GM23338 (cell line): ENCODE measurements around the gene SV2A. TPM values are rescaled to one million over a fixed set of nuclear protein-coding genes. Genes with fewer than 3 reads are reported as not detected.

Experiments
- CREB1 ChIP-seq: fragments of 250-450 bp; sonication (Bioruptor Pico); IDR thresholded peaks from 2 replicates; pipeline ENCODE4 v1.5.0; 2020; ENCODE audit warnings: low read depth, mild to moderate bottlenecking, moderate library complexity
- EZH2 ChIP-seq: fragments of 200-600 bp; sonication (generic); IDR thresholded peaks from one replicate; pipeline ENCODE4 v1.8.0; 2017; ENCODE audit warnings: antibody characterized with exemption, mild to moderate bottlenecking, low read depth; ENCODE audit not compliant: unreplicated experiment
- EZH2phosphoT487 ChIP-seq: fragments of 200-600 bp; sonication (generic); IDR thresholded peaks from one replicate; pipeline ENCODE4 v1.8.1; 2018; ENCODE audit warnings: antibody characterized with exemption; ENCODE audit not compliant: unreplicated experiment
- JUNB ChIP-seq: IDR thresholded peaks from one replicate; pipeline ENCODE4 v1.6.1; 2016; ENCODE audit warnings: antibody characterized with exemption; ENCODE audit not compliant: unreplicated experiment
- NANOG ChIP-seq: IDR thresholded peaks from 2 replicates; pipeline ENCODE4 v1.6.1; 2016; ENCODE audit warnings: antibody characterized with exemption, borderline replicate concordance
- STAT1 ChIP-seq: IDR thresholded peaks from one replicate; pipeline ENCODE4 v1.6.1; 2016; ENCODE audit warnings: antibody characterized with exemption; ENCODE audit not compliant: unreplicated experiment
- ZNF331 ChIP-seq: fragments of 250-450 bp; sonication (Bioruptor Pico); IDR thresholded peaks from 2 replicates; pipeline ENCODE4 v1.5.0; 2020; ENCODE audit warnings: low read depth, mild to moderate bottlenecking, moderate library complexity
- polyA plus RNA-seq: library from polyadenylated mRNA; unstranded; fragments of >200 nt; fragmentation: Nextera tagmentation; extraction: Ambion mirVana; gene quantifications from 2 replicates; pipeline ENCODE4 v1.2.1, GENCODE V29; 2016
- total RNA-seq: library from RNA; depleted of rRNA; stranded (reverse); fragments of >200 nt; shearing (Covaris generic); gene quantifications from 2 replicates; pipeline ENCODE4 v1.2.3, GENCODE V29; 2014
- TF ChIP-seq, protein P1 (sequence below): fragments of 250-450 bp; sonication (Bioruptor Pico); IDR thresholded peaks from 2 replicates; pipeline ENCODE4 v1.5.0; 2020; ENCODE audit warnings: mild to moderate bottlenecking, moderate library complexity
- TF ChIP-seq, protein P2 (sequence below), 2 experiments: fragments of 200-600 bp in 1 of 2; sonication (generic) in 1 of 2; conservative IDR thresholded peaks; 2 replicates each; pipeline versions ENCODE4 v1.5.1 to v1.6.1; 2016 to 2017; ENCODE audit warnings: antibody characterized with exemption in 2 of 2, low read depth in 2 of 2, mild to moderate bottlenecking in 2 of 2, moderate library complexity in 1 of 2
- TF ChIP-seq, protein P3 (sequence below): IDR thresholded peaks from one replicate; pipeline ENCODE4 v1.6.1; 2018; ENCODE audit warnings: antibody characterized with exemption; ENCODE audit not compliant: unreplicated experiment

Gene SV2A
- total and polyA plus RNA-seq, 2 experiments from 2014 or later: 17.8 to 41.7 TPM

DNA sequence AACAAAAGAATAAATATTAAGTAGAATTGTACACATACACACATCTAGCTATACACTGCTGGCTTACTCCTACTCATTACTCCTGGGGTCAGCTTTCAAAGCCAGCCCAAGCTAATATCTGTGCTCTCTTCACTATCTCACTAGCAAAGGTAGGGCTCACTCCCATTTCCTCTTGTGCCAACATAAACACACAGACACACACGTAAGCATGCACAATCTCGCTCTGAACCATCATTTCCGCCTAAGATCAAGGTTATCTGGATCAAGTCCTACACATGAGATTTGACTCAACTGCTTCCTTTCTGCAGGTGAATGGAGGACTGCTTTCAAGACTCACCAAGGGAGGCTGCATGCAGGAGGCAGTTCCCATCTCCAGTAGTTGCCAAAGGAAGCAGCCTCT, 47.8 kb upstream of the SV2A start (continued):
- TF ChIP-seq, protein P1, sequence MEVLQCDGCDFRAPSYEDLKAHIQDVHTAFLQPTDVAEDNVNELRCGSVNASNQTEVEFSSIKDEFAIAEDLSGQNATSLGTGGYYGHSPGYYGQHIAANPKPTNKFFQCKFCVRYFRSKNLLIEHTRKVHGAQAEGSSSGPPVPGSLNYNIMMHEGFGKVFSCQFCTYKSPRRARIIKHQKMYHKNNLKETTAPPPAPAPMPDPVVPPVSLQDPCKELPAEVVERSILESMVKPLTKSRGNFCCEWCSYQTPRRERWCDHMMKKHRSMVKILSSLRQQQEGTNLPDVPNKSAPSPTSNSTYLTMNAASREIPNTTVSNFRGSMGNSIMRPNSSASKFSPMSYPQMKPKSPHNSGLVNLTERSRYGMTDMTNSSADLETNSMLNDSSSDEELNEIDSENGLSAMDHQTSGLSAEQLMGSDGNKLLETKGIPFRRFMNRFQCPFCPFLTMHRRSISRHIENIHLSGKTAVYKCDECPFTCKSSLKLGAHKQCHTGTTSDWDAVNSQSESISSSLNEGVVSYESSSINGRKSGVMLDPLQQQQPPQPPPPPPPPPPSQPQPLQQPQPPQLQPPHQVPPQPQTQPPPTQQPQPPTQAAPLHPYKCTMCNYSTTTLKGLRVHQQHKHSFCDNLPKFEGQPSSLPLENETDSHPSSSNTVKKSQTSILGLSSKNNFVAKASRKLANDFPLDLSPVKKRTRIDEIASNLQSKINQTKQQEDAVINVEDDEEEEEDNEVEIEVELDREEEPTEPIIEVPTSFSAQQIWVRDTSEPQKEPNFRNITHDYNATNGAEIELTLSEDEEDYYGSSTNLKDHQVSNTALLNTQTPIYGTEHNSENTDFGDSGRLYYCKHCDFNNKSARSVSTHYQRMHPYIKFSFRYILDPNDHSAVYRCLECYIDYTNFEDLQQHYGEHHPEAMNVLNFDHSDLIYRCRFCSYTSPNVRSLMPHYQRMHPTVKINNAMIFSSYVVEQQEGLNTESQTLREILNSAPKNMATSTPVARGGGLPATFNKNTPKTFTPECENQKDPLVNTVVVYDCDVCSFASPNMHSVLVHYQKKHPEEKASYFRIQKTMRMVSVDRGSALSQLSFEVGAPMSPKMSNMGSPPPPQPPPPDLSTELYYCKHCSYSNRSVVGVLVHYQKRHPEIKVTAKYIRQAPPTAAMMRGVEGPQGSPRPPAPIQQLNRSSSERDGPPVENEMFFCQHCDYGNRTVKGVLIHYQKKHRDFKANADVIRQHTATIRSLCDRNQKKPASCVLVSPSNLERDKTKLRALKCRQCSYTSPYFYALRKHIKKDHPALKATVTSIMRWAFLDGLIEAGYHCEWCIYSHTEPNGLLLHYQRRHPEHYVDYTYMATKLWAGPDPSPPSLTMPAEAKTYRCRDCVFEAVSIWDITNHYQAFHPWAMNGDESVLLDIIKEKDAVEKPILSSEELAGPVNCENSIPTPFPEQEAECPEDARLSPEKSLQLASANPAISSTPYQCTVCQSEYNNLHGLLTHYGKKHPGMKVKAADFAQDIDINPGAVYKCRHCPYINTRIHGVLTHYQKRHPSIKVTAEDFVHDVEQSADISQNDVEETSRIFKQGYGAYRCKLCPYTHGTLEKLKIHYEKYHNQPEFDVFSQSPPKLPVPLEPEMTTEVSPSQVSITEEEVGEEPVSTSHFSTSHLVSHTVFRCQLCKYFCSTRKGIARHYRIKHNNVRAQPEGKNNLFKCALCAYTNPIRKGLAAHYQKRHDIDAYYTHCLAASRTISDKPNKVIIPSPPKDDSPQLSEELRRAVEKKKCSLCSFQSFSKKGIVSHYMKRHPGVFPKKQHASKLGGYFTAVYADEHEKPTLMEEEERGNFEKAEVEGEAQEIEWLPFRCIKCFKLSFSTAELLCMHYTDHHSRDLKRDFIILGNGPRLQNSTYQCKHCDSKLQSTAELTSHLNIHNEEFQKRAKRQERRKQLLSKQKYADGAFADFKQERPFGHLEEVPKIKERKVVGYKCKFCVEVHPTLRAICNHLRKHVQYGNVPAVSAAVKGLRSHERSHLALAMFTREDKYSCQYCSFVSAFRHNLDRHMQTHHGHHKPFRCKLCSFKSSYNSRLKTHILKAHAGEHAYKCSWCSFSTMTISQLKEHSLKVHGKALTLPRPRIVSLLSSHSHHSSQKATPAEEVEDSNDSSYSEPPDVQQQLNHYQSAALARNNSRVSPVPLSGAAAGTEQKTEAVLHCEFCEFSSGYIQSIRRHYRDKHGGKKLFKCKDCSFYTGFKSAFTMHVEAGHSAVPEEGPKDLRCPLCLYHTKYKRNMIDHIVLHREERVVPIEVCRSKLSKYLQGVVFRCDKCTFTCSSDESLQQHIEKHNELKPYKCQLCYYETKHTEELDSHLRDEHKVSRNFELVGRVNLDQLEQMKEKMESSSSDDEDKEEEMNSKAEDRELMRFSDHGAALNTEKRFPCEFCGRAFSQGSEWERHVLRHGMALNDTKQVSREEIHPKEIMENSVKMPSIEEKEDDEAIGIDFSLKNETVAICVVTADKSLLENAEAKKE: no peak
- TF ChIP-seq NANOG (no peak), EZH2phosphoT487 (no peak), EZH2 (no peak), CREB1 (CRISPR knock-in tag) (no peak), ZNF331 (CRISPR knock-in tag) (no peak), STAT1 (no peak), JUNB (no peak)
- TF ChIP-seq, protein P2, sequence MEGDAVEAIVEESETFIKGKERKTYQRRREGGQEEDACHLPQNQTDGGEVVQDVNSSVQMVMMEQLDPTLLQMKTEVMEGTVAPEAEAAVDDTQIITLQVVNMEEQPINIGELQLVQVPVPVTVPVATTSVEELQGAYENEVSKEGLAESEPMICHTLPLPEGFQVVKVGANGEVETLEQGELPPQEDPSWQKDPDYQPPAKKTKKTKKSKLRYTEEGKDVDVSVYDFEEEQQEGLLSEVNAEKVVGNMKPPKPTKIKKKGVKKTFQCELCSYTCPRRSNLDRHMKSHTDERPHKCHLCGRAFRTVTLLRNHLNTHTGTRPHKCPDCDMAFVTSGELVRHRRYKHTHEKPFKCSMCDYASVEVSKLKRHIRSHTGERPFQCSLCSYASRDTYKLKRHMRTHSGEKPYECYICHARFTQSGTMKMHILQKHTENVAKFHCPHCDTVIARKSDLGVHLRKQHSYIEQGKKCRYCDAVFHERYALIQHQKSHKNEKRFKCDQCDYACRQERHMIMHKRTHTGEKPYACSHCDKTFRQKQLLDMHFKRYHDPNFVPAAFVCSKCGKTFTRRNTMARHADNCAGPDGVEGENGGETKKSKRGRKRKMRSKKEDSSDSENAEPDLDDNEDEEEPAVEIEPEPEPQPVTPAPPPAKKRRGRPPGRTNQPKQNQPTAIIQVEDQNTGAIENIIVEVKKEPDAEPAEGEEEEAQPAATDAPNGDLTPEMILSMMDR (conservative IDR thresholded peaks at IDR 0.05; ENCODE audit: low read depth in 2 of 2): no peak
- TF ChIP-seq, protein P3, sequence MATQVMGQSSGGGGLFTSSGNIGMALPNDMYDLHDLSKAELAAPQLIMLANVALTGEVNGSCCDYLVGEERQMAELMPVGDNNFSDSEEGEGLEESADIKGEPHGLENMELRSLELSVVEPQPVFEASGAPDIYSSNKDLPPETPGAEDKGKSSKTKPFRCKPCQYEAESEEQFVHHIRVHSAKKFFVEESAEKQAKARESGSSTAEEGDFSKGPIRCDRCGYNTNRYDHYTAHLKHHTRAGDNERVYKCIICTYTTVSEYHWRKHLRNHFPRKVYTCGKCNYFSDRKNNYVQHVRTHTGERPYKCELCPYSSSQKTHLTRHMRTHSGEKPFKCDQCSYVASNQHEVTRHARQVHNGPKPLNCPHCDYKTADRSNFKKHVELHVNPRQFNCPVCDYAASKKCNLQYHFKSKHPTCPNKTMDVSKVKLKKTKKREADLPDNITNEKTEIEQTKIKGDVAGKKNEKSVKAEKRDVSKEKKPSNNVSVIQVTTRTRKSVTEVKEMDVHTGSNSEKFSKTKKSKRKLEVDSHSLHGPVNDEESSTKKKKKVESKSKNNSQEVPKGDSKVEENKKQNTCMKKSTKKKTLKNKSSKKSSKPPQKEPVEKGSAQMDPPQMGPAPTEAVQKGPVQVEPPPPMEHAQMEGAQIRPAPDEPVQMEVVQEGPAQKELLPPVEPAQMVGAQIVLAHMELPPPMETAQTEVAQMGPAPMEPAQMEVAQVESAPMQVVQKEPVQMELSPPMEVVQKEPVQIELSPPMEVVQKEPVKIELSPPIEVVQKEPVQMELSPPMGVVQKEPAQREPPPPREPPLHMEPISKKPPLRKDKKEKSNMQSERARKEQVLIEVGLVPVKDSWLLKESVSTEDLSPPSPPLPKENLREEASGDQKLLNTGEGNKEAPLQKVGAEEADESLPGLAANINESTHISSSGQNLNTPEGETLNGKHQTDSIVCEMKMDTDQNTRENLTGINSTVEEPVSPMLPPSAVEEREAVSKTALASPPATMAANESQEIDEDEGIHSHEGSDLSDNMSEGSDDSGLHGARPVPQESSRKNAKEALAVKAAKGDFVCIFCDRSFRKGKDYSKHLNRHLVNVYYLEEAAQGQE: no peak
